ENCODE data around the gene SDSL.

The SDSL gene

DNA sequence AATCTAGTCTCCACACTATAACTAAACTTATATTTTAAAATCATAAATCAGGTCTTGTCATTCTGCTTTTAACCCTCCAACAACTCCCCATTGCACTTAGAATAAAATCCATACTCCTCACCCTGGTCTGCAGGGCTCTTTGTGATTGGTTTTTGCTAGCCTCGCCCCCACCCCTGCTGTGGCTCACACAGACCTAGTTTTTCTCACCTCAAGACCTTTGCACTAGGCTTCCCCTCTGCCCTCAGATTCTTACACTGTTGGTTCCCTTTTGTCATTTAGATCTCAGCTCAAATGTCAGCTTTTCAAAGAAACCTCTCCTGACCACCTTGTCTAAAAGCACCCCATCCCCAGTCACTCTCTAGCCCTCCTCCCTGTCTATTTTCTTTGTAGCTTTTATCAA is 60.2 kb downstream of the SDSL start:
- no peak for DNase-seq (ENCODE audit: low spot score)

DNA sequence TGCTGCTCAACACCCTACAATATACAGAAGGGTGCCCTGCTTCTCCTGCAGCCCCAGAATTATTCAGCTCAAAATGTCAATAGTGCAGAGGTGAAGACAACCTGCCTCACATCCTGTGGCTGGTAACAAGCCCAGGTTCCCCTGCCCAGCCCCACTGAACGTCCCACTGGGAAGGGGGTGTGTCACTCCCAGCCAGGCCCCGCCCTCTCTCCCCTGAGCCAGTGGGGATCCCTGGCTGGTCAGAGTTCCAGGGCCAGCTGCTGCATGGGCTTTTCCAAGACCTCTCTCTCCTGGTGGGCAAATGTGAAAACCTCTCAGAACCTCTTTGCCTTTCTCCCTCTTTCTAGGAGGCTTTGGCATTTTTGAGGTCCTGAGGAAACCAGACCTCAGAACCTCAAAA is 63.1 kb downstream of the SDSL start:
- DNase-seq (ENCODE audit: low spot score) = no peak

DNA sequence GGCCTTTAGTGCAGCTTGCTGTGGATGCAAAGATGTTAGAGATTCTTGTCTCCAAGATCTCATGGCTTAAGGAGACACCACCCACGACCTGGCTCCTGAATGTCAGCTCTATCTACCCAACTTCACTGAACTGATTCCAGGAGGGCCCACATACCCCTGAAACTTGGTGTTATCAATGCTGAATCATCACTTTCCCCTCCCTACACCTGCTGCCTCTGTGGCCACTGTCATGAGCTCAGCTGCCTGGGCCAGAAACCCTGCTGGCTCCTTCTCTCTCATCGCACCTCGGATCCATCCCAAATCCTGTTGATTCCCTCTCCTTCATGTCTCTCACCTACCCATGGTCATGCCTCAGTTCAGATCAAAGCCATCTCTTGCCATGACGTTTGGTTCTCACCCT is 64.5 kb downstream of the SDSL start:
- DNase-seq (ENCODE audit: low spot score) = no peak

Measured in AG08395 (cell line).